OCI-LY3 (cell line): ENCODE data around the gene UBE2L6.

Experiments
- H2AFZ ChIP-seq: fragments of 200-600, 300-600 bp; shearing (Covaris generic); 2 replicates; pipeline ENCODE4 v1.6.0; 2014; ENCODE audit warnings: antibody characterized with exemption, low read depth, low read length
- H3K27ac ChIP-seq: fragments of 200-600, 300-600 bp; sonication (generic); 2 replicates; pipeline ENCODE4 v1.5.1; 2014; ENCODE audit warnings: mild to moderate bottlenecking, low read length, moderate library complexity, mixed read lengths
- H3K27me3 ChIP-seq: fragments of 200-600, 300-600 bp; sonication (generic); 2 replicates; pipeline ENCODE4 v1.6.1; 2014; ENCODE audit warnings: low read depth, low read length, mixed read lengths
- H3K36me3 ChIP-seq: fragments of 200-600, 300-600 bp; sonication (generic); replicated peaks from 2 replicates; pipeline ENCODE3; 2014; ENCODE audit warnings: low read depth, low read length, mixed read lengths
- H3K4me1 ChIP-seq: fragments of 300-600, 200-600 bp; sonication (generic); 2 replicates; pipeline ENCODE4 v1.6.1; 2014; ENCODE audit warnings: low read length, mixed read lengths
- H3K4me2 ChIP-seq: fragments of 200-600, 300-600 bp; sonication (generic); 2 replicates; pipeline ENCODE4 v1.6.1; 2014; ENCODE audit warnings: low read length, mixed read lengths
- H3K4me3 ChIP-seq: fragments of 300-600, 200-600 bp; sonication (generic); 2 replicates; pipeline ENCODE4 v1.5.1; 2014; ENCODE audit warnings: antibody characterized with exemption, mild to moderate bottlenecking, low read length, moderate library complexity
- H3K79me2 ChIP-seq: fragments of 300-600, 200-600 bp; shearing (Covaris generic); 2 replicates; pipeline ENCODE4 v1.6.1; 2014; ENCODE audit warnings: mild to moderate bottlenecking, low read length, mixed read lengths
- H3K9ac ChIP-seq: fragments of 300-600, 200-600 bp; shearing (Covaris generic); 2 replicates; pipeline ENCODE4 v1.6.0; 2014; ENCODE audit warnings: mild to moderate bottlenecking, low read length, moderate library complexity
- H3K9me3 ChIP-seq: fragments of 200-600, 300-600 bp; shearing (Covaris generic); 2 replicates; pipeline ENCODE4 v1.6.1; 2014; ENCODE audit warnings: low read length, mixed read lengths; ENCODE audit not compliant: insufficient read depth
- H4K20me1 ChIP-seq: fragments of 200-600, 300-600 bp; sonication (generic); 2 replicates; pipeline ENCODE4 v1.6.1; 2016; ENCODE audit warnings: low read length, mixed read lengths; ENCODE audit not compliant: insufficient read depth
- EZH2phosphoT487 ChIP-seq: fragments of 200-600 bp; shearing (Covaris generic); IDR thresholded peaks from 2 replicates; pipeline ENCODE4 v1.6.1; 2018; ENCODE audit warnings: antibody characterized with exemption, mixed run types, low read depth
- TF ChIP-seq, protein P1 (sequence below): fragments of 200-600, 300-600 bp; sonication (generic); IDR thresholded peaks from 2 replicates; pipeline ENCODE4 v1.5.1; 2014; ENCODE audit warnings: antibody characterized with exemption, low read length, low read depth

UBE2L6 gene

DNA sequence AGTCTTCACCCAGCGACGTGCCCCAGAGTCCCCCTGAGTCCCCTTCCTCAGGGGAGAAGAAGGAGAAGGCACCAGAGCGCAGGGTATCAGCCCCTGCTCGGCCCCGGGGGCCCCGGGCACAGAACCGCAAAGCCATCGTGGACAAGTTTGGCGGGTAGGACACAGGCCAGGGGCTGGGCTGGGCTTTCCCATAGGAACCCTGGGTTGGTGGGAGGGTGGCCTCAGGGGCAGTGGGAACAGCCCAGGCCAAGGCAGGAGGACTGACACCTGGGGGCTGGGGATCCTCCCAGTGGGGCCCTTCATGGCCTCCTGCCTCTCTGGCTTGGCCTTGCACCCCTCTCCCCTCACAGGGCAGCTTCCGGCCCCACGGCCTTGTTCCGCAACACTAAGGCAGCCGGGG, 21.6 kb downstream of the UBE2L6 start:
- Histone ChIP-seq H3K4me2 (no peak overlapping the region), H3K4me3 (no peak overlapping the region), H3K79me2 (no peaks in the 10 kb centered on the region)

DNA sequence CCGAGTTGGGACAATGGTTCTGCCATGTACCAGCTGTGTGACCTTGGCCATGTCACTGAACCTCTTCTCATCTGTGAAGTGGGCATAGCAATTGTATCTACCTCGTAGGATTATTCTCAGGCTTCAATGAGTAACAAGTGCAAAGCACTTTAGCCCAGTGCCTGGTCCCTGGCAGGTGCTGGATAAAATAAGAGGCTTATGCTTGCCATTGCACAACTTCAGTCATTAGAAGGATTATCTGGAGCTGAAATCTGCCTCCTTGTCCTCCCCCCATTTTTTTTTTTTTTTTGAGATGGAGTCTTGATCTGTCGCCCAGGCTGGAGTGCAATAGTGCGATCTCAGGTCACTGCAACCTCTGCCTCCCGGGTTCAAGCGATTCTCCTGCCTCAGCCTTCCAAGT, 22.9 kb downstream of the UBE2L6 start:
- H3K4me3 ChIP-seq: no peak overlapping the region
- peaks cover 20% of the 10 kb centered on the region for H3K4me1 ChIP-seq
- no peak overlapping the region for H3K9ac ChIP-seq
- no peak overlapping the region for H3K27ac ChIP-seq
- H2AFZ ChIP-seq: no peak overlapping the region
- no peaks in the 10 kb centered on the region for H3K27me3 ChIP-seq
- no peaks in the 10 kb centered on the region for H3K9me3 ChIP-seq
- no peak for TF ChIP-seq EZH2phosphoT487
- TF ChIP-seq, protein P1, sequence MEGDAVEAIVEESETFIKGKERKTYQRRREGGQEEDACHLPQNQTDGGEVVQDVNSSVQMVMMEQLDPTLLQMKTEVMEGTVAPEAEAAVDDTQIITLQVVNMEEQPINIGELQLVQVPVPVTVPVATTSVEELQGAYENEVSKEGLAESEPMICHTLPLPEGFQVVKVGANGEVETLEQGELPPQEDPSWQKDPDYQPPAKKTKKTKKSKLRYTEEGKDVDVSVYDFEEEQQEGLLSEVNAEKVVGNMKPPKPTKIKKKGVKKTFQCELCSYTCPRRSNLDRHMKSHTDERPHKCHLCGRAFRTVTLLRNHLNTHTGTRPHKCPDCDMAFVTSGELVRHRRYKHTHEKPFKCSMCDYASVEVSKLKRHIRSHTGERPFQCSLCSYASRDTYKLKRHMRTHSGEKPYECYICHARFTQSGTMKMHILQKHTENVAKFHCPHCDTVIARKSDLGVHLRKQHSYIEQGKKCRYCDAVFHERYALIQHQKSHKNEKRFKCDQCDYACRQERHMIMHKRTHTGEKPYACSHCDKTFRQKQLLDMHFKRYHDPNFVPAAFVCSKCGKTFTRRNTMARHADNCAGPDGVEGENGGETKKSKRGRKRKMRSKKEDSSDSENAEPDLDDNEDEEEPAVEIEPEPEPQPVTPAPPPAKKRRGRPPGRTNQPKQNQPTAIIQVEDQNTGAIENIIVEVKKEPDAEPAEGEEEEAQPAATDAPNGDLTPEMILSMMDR: no peak
- no peaks in the 10 kb centered on the region for H4K20me1 ChIP-seq
- H3K36me3 ChIP-seq: peaks cover 13% of the 10 kb centered on the region
- no peak overlapping the region for H3K4me2 ChIP-seq
- H3K79me2 ChIP-seq: no peaks in the 10 kb centered on the region

More for the DNA sequence above, 21.6 kb downstream of the UBE2L6 start:
- no peaks in the 10 kb centered on the region for H3K9me3 ChIP-seq
- peaks cover 24% of the 10 kb centered on the region for H3K36me3 ChIP-seq
- no peaks in the 10 kb centered on the region for H4K20me1 ChIP-seq
- no peak overlapping the region for H3K27ac ChIP-seq
- H3K9ac ChIP-seq: no peak overlapping the region
- H2AFZ ChIP-seq: no peak overlapping the region
- H3K27me3 ChIP-seq: no peaks in the 10 kb centered on the region
- peaks cover 20% of the 10 kb centered on the region for H3K4me1 ChIP-seq
- TF ChIP-seq, protein P1: no peak
- no peak for TF ChIP-seq EZH2phosphoT487

DNA sequence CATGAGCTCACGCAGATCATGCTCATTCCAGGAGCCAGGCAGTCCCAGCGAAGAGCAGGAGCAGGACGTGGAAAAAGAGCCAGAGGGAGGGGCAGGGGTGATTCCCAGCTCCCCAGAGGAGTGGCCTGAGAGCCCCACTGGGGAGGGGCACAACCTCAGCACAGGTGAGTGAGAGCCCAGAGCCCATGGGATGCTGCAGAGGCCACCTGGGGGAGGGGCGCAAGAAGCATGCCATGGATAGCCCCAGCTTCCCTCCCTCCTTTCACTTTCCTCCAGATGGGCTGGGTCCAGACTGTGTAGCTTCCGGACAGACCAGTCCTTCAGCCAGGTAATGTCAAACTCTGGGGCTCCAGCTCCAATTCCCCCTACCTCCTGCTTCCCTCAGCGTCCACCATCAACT, 23.9 kb downstream of the UBE2L6 start:
- H3K4me1 ChIP-seq: peaks cover 18% of the 10 kb centered on the region
- H2AFZ ChIP-seq: no peak overlapping the region
- no peaks in the 10 kb centered on the region for H3K27me3 ChIP-seq
- H3K36me3 ChIP-seq: peaks cover 10% of the 10 kb centered on the region
- H3K79me2 ChIP-seq: no peaks in the 10 kb centered on the region
- no peak overlapping the region for H3K4me2 ChIP-seq
- no peak overlapping the region for H3K4me3 ChIP-seq
- H3K27ac ChIP-seq: no peak overlapping the region
- TF ChIP-seq, protein P1: no peak
- TF ChIP-seq EZH2phosphoT487: no peak
- no peaks in the 10 kb centered on the region for H4K20me1 ChIP-seq
- H3K9ac ChIP-seq: no peak overlapping the region
- no peaks in the 10 kb centered on the region for H3K9me3 ChIP-seq

DNA sequence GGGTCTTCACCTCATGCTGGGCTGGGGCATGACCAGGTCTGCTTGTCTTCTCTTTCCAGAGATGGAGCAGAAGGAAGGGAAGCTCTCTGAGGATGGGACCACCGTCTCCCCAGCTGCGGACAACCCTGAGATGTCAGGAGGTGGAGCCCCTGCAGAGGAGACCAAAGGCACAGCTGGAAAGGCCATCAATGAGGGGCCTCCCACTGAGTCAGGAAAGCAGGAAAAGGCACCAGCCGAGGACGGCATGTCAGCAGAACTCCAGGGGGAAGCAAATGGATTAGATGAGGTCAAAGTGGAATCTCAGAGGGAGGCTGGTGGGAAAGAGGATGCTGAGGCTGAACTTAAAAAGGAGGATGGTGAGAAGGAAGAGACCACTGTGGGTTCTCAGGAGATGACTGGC, 24.9 kb downstream of the UBE2L6 start:
- Histone ChIP-seq H3K9me3 (no peaks in the 10 kb centered on the region), H4K20me1 (no peaks in the 10 kb centered on the region), H3K4me2 (no peak overlapping the region), H3K9ac (no peak overlapping the region), H3K4me1 (peaks cover 11% of the 10 kb centered on the region), H3K27ac (no peak overlapping the region), H3K4me3 (no peak overlapping the region), H2AFZ (no peak overlapping the region), H3K79me2 (no peaks in the 10 kb centered on the region), H3K27me3 (no peaks in the 10 kb centered on the region), H3K36me3 (peaks cover 9% of the 10 kb centered on the region)
- TF ChIP-seq EZH2phosphoT487: no peak

DNA sequence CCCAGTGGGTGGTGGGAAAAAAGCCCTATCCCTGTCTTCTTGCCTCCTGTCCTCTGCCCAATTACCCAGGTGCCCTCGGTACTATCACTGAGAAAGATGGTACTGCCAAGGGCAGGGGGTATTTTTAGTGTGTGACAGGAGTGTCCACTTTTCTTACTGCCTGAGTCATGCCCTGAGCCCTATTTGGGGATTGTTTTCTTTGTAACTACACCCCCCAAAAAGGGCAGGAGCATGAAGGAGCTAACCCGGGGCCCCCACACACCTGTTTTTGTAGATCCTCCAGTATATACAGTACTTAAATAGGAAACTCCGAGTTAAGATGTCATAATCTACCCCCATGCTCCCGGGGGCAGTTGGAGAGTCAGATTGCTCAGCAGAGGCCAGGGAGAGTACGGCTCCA, 26.3 kb downstream of the UBE2L6 start:
- no peak for TF ChIP-seq EZH2phosphoT487
- TF ChIP-seq, protein P1: no peak
- no peaks in the 10 kb centered on the region for H4K20me1 ChIP-seq
- H3K27ac ChIP-seq: no peak overlapping the region
- no peaks in the 10 kb centered on the region for H3K27me3 ChIP-seq
- H3K9ac ChIP-seq: no peak overlapping the region
- no peaks in the 10 kb centered on the region for H3K4me1 ChIP-seq
- no peaks in the 10 kb centered on the region for H3K36me3 ChIP-seq
- H3K4me3 ChIP-seq: no peak overlapping the region
- H3K9me3 ChIP-seq: no peaks in the 10 kb centered on the region
- H3K4me2 ChIP-seq: no peak overlapping the region
- no peaks in the 10 kb centered on the region for H3K79me2 ChIP-seq
- H2AFZ ChIP-seq: no peak overlapping the region
